Tibial artery (tissue), 4 donors: Measurements from ENCODE around the gene RPL7L1.
A peak's percentile ranks its signal among the peaks of the same experiment; 100 is the strongest.

Source experiments
- DNase-seq, 2 donors: peaks; one replicate each; pipeline ENCODE4 v3.0.0-alpha.2; 2019
- H3K27ac ChIP-seq, 2 donors: fragments of 200-600 bp; sonication (generic) in 1 of 2; 1 replicate in 1 of 2; 2 replicates in 1 of 2; pipeline ENCODE4 v1.5.1; 2018 to 2019; ENCODE audit warnings: mild to moderate bottlenecking in 1 of 2
- H3K27me3 ChIP-seq, 2 donors: fragments of 200-600 bp; sonication (generic) in 1 of 2; one replicate each; pipeline versions ENCODE4 v1.5.1 to v1.6.0; 2016 to 2019
- H3K36me3 ChIP-seq, 3 donors: fragments of 200-600 bp; sonication (generic) in 2 of 3; one replicate each; pipeline ENCODE4 v1.5.1; 2016 to 2019; ENCODE audit warnings: mild to moderate bottlenecking in 2 of 3
- H3K4me1 ChIP-seq, 4 donors: fragments of 200-600 bp; sonication (generic) in 2 of 4; 1 replicate in 3 of 4; 2 replicates in 1 of 4; pipeline ENCODE4 v1.5.1; 2016 to 2019
- H3K4me3 ChIP-seq, 2 donors: fragments of 200-600 bp; sonication (generic) in 1 of 2; 1 replicate in 1 of 2; 2 replicates in 1 of 2; pipeline ENCODE4 v1.5.1; 2018 to 2019; ENCODE audit warnings: mild to moderate bottlenecking in 2 of 2
- H3K9me3 ChIP-seq, 3 donors: fragments of 200-600 bp; sonication (generic) in 1 of 3; one replicate each; pipeline ENCODE4 v1.5.1; 2016 to 2019
- intact Hi-C: fragments of 100-400 bp; cut with DNase I; formaldehyde crosslinking; loops from one replicate; pipeline ENCODE4 v1.15.0; 2023; ENCODE audit warnings: low total_unique reads
- TF ChIP-seq, protein P1 (sequence below), 2 experiments: fragments of 200-600 bp in 1 of 2; fragments of 450-650 bp in 1 of 2; IDR thresholded peaks; one replicate each; pipeline ENCODE4 v1.5.1; 2017 to 2019; ENCODE audit warnings: antibody characterized with exemption in 2 of 2, mild to moderate bottlenecking in 1 of 2, moderate library complexity in 1 of 2

Gene RPL7L1

DNA sequence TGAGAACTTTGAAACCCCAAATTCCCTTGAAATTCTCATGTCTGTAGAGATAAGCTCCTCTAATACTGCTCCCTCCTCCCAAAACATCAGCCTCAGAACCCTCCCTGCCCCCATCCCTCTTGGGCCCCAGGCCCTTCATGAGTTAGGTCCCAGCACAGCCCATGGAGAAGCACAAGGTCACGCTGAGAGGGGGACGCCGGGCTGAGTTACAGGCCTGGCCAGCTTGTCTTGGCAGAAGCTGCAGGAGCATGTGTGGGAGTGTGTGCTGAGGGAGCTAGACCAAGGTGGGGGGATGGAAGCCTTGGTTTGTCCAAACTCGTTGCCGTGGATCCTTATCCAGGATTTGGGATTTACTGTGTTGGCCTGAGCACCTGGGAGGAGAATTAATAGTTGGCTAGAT, 27.9 kb downstream of the RPL7L1 start:
- no peaks in the 10 kb centered on the region for H3K36me3 ChIP-seq
- H3K27ac ChIP-seq = no peak overlapping the region
- intact Hi-C loops = loop anchor here (5.0 to 10.0 kb wide), 2 partner anchors 67 to 225 kb away; partner anchors contain the start of gene PEX6
- no peak for DNase-seq
- TF ChIP-seq, protein P1, sequence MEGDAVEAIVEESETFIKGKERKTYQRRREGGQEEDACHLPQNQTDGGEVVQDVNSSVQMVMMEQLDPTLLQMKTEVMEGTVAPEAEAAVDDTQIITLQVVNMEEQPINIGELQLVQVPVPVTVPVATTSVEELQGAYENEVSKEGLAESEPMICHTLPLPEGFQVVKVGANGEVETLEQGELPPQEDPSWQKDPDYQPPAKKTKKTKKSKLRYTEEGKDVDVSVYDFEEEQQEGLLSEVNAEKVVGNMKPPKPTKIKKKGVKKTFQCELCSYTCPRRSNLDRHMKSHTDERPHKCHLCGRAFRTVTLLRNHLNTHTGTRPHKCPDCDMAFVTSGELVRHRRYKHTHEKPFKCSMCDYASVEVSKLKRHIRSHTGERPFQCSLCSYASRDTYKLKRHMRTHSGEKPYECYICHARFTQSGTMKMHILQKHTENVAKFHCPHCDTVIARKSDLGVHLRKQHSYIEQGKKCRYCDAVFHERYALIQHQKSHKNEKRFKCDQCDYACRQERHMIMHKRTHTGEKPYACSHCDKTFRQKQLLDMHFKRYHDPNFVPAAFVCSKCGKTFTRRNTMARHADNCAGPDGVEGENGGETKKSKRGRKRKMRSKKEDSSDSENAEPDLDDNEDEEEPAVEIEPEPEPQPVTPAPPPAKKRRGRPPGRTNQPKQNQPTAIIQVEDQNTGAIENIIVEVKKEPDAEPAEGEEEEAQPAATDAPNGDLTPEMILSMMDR (IDR thresholded peaks at IDR 0.05) = no peak
- no peaks in the 10 kb centered on the region for H3K9me3 ChIP-seq
- H3K4me1 ChIP-seq = peaks cover 0 to 7% (median 6%) of the 10 kb centered on the region in 4 donors
- H3K4me3 ChIP-seq = no peak overlapping the region
- peaks cover 0 to 13% of the 10 kb centered on the region in 2 donors for H3K27me3 ChIP-seq

DNA sequence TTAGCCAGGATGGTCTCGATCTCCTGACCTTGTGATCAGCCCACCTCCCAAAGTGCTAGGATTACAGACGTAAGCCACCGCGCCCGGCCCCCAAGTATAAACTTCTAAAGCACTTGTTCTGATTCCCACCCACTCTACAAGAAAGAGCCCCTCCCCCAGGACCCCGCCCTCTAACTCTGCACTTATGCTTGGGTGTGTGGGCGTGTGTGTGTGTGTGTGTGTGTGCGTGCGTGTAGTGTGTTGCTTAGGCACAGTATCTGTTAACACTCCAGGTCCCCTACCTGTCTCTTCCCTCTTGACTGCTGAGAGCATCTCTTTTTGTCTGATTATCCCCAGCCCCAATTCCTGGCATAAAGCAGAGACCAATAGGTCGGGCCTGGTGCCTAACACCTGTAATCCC, 30.4 kb downstream of the RPL7L1 start:
- no peaks in the 10 kb centered on the region for H3K9me3 ChIP-seq
- DNase-seq = no peak
- no peak overlapping the region for H3K27ac ChIP-seq
- peaks cover 0 to 7% (median 6%) of the 10 kb centered on the region in 4 donors for H3K4me1 ChIP-seq
- H3K36me3 ChIP-seq = no peaks in the 10 kb centered on the region
- no peak overlapping the region for H3K4me3 ChIP-seq
- intact Hi-C loops = loop anchor here (5.0 to 10.0 kb wide), 2 partner anchors 65 to 222 kb away; partner anchors contain the start of gene PEX6
- H3K27me3 ChIP-seq = peaks cover 0 to 28% of the 10 kb centered on the region in 2 donors
- TF ChIP-seq, protein P1 (IDR thresholded peaks at IDR 0.05) = no peak

DNA sequence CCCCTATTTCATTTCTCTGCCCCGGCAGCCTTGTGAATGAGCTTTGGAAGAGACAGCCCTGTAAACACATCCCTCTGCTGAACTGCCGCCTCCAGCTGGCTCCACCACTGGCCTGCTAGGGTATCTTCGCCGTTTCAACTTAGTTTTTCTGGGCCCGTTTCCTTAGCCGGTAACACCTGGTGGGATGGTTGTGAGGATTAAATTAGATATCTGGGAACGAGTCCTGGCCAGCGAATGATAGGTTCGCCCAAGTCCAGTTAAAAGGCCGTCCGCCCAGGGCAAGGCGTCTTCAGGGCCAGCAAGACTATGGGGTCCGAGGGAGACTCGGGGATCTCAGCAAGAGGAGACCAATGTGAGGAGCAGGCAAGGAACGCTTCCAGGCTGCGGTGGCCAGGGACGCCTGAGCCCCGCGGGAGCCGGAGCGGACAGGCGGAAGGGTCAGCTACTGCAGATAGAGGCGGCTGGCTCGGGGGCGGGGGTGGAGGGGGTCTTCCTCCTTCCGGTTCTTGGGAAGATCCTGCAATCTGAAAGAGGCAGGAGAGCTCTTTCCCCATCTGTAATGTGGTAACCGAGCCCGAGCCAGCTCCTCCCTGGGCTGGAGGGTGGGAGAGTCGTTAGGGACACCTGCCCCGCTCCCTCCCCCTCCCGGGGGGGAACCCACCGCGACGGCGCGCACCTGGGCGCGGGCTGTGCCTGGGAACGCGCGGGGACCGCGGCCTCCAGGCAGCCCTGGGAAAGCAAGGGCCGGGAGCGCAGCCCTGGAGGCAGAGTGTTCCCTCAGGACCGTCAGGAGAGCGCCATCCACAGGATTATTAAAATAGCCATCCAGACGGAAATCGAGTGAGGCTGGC, 32.0 kb downstream of the RPL7L1 start:
- intact Hi-C loops = no loop called here
- H3K4me3 ChIP-seq = peak overlapping the region in 1 of 2 donors; percentile 21

DNA sequence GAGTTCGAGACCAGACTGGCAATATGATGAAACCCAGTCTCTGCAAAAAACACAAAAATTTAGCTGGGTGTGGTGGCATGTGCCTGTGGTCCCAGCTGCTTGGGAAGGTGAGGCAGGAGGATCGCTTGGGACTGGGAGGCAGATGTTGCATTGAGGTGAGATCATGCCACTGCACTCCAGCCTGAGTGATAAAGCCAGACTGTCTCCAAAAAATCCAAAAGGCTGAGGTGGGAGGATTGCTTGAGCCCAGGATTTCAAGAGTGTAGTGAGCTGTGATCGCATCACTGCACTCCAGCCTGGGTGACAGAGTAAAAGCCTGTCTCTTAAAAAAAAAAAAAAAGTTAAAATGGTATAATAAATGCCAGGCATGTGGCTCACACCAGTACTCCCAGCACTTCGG, 35.1 kb downstream of the RPL7L1 start:
- Histone ChIP-seq H3K4me3 (no peak overlapping the region), H3K9me3 (no peaks in the 10 kb centered on the region), H3K36me3 (no peaks in the 10 kb centered on the region), H3K27ac (no peak overlapping the region), H3K4me1 (peaks cover 0 to 7% (median 6%) of the 10 kb centered on the region in 4 donors), H3K27me3 (peaks cover 0 to 38% of the 10 kb centered on the region in 2 donors)
- intact Hi-C loops = no loop called here
- TF ChIP-seq, protein P1 (IDR thresholded peaks at IDR 0.05) = no peak
- DNase-seq = no peak

More for the DNA sequence above, 32.0 kb downstream of the RPL7L1 start:
- DNase-seq = no peak
- H3K27ac ChIP-seq = no peak overlapping the region
- TF ChIP-seq, protein P1 (IDR thresholded peaks at IDR 0.05) = no peak
- no peaks in the 10 kb centered on the region for H3K9me3 ChIP-seq
- H3K36me3 ChIP-seq = no peaks in the 10 kb centered on the region
- H3K27me3 ChIP-seq = peaks cover 0 to 38% of the 10 kb centered on the region in 2 donors
- H3K4me1 ChIP-seq = peaks cover 0 to 7% (median 6%) of the 10 kb centered on the region in 4 donors

DNA sequence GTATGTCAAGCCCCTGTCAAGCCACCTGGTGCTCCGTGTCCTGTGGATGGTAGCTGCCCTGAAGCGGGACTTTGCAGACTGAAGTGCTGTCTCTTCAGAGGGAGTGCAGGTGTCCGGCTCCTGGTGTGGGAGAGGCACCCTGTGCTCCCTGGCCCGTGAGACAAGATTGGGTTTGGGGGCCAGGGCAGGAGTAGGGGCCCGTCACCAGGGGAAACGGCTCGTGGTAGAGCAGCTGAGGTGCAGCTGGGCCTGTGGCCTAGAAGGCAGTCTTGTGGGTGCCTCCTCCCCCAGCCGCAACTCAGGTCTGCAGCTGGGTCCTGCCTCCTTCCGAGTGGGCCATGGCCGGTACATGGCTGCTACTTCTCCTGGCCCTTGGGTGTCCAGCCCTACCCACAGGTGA, 36.3 kb downstream of the RPL7L1 start, which contains the start of gene PTCRA:
Gene PTCRA, plus strand, starts transcription at position 322 of the 400 bp plus-strand sequence. Its CDS starts 17 bp downstream, at position 339.
- intact Hi-C loops = no loop called here
- H3K9me3 ChIP-seq = no peaks in the 10 kb centered on the region

More for the DNA sequence above, 36.3 kb downstream of the RPL7L1 start, which contains the start of gene PTCRA:
- peaks cover 0 to 38% of the 10 kb centered on the region in 2 donors for H3K27me3 ChIP-seq
- no peaks in the 10 kb centered on the region for H3K36me3 ChIP-seq
- H3K4me1 ChIP-seq = peaks cover 0 to 7% (median 6%) of the 10 kb centered on the region in 4 donors
- H3K4me3 ChIP-seq = no peak within 1 kb of the TSS
- no peak for DNase-seq
- H3K27ac ChIP-seq = no peak within 1 kb of the TSS
- TF ChIP-seq, protein P1 (IDR thresholded peaks at IDR 0.05) = no peak
